D341Med (cell line): ENCODE measurements around the gene IGLL5.

Source experiments
- DNase-seq: peaks from one replicate; pipeline ENCODE4 v3.0.0; 2012; ENCODE audit warnings: low spot score

The IGLL5 gene

DNA sequence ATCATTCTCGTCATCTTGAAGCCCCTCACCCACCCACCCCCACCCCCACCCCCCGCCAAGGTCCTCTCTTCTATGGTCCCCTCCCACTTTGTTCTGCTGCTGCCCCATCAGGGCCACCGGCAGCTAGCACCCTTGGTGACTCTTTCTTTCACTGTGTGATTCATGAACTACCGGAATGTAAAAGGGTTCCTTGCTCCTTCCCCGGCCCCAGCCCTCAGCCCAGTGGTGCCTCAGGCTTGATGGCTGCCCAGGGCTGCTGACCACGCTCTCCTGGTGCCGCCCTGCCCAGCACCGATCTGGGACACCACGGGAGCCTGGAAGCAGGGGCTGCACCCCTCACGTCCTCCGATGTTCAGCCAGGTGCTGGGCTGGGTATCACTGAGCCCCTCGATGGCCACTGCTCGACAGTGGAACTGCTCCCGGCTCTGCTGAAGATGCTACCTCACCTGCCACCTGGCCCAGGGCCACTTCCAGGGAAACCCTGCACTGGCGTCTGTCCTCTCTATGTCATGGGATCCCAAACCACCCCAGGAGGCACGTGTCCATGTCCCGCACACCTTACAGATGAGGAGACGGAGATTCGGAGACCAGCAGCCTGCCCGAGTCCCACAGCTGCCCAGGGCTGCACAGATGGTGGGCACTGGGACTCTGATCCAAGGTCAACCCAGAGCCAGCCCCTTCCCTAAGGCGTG lies 39.7 kb downstream of the IGLL5 start:
- DNase-seq: no peak

DNA sequence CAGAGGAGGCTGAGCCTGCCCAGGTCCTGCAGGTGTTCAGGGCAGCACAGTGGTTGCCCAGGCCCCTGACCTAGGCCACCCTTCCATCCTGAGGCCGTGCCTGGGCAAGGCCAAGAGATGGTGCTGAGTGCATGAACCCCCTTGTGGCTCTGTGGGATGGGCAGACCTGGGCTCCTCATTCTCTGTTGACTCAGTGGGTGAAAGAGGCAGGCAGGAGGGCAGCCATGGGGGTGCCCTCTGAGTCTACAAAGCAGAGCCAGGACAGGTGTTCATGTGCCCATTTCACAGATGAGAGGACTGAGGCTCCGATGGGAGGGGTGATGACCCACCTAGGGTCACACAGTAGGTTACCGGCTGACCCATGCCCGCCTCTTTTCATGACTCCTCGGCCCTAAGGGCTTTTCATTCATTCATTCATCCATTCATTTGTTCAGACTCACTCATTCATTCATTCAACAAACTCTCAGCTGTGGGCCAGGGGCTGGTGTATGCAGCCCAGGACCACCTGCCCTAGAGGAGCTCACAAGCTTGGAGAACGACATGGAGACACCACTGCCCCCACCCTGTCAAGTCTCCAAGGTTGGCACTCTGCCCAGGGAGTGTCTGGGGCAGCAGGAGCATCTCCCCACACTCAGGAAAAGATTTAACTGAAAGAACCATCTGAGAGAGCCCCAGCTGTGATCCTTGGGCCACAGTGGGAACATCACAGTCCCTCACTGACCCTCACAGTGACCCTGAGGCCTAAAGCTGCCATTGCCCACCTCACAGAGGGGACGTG lies 40.5 kb downstream of the IGLL5 start:
- DNase-seq: no peak

DNA sequence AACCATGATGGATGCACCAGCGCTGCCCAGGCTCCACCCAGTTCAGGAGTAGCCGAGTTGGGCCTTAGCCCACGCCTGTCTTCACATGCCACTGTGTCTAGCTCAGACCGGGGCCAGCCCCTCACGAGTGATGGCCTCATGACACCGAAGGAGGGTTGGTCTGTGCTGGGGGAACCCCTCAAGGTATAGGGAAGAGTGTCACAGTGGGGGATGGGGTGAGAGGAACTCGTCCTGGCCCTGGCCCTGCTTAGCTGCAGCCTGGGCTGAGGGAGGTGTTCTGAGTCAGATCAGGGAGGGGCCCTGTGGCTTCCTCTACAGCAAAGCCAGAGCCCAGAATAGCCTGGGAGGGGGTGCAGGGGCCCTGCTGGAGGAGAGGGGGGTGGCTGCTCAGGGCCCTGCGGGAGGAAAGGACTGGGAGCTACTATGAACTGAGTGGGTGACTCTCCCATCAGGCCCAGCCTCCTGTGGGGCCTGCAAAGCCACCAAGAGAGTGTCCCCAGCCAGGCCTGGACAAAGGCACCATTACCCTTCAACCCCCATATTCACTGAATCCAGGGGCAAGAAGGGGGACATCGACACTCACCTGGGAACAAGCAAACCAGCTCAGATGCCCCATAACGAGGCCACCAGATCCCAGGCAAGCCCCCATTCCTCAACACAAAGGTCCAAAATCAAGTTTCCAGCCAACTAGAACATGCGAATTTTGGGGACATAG lies 41.2 kb downstream of the IGLL5 start:
- DNase-seq: no peak

DNA sequence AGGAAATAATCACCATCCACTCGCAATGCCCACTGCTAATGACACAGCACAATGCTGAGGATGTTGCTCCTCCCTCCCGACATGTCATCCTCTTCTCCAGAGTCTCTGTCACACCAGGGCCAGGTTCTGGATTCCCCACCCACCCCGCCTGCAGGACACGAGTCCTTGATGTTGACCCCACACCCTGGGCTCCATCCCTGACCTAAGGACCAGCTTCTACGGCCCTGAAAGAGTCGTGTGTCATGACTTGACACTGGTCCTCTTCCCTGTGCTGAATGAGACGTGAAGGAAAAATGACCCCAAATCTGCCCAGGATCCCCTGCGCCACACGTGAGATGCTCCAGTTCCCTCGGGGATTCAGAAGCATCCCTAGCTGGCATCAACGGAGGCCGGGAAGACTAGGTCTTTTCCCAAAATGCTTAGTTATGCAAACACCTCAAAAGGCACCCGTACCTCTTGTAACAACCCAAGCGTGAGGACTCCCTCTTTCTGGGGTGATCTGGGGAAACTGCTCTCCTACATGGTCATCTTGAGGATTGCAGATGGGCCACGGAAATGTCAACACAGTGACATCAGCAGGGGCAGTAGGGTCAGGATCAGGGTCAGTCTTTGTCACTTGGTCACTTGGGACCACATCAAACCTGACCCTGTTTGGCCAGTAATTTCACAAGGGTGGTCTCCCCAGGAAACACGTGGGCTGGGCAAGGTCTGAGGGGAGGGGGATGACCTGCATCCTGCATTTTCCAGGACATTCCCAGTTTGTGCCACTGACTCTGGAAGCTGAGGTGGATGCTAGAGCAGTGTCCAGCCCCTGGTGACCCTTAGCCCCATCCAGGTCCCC lies 42.0 kb downstream of the IGLL5 start:
- DNase-seq: no peak

DNA sequence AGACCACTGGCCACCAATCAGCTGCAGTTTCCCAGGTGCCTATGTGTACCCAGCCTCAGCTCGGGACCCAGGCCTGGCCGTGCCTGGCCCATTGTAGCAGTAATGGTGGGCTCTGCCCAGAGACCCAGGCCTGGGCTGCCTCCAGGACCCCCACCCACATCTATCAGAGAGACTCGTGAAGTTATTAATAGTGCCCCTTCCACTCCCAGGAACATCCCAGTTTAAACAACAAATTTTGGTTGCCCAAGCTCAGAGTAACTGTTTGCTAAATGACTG lies 42.5 kb downstream of the IGLL5 start:
- no peak for DNase-seq

DNA sequence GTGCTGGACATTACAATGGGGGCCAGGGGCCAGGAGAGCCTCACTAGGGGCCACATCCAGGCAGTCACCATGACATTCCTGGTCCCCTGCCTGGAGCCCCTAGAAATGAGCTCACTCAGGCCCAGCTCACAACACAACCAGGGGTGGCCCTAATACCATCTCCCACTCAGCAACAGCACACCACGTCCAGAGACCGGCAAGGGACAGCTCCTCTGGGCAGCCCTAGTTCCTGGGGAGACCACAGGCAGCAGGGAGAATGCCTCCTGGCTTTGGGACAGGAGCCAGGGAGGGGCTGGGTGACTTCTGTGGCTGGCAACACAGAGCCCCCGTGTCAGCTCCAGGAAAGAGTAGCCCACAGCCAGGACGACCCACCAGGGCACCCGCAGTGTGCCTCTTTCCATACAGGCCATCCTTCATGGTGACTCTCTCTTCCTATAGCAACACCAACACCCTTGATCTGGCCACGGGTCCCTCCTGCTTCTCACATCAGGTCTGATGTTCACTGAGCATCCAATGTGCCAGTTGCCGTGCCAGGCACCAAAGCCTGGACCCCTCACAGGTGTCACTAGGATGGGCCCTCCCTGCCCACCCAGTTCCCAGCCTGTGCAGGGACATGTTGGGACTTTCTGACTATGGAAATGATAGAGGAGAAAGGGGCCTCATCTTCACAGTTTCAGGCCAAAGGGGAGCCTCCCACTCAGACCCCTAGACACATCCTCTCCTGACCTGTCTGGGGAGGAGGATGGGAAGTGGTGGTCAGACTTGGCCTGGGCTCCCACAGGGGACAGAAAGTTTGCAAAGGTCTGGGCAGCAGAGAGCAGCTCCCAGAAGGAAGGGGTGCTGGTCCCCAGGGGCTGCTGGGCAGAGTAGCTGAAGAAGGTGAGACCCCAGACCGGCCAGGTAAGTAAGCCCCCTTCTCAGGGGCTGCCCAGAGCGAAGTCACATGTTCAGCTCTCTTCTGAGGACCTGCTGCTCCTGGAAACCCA lies 43.2 kb downstream of the IGLL5 start:
- no peak for DNase-seq

DNA sequence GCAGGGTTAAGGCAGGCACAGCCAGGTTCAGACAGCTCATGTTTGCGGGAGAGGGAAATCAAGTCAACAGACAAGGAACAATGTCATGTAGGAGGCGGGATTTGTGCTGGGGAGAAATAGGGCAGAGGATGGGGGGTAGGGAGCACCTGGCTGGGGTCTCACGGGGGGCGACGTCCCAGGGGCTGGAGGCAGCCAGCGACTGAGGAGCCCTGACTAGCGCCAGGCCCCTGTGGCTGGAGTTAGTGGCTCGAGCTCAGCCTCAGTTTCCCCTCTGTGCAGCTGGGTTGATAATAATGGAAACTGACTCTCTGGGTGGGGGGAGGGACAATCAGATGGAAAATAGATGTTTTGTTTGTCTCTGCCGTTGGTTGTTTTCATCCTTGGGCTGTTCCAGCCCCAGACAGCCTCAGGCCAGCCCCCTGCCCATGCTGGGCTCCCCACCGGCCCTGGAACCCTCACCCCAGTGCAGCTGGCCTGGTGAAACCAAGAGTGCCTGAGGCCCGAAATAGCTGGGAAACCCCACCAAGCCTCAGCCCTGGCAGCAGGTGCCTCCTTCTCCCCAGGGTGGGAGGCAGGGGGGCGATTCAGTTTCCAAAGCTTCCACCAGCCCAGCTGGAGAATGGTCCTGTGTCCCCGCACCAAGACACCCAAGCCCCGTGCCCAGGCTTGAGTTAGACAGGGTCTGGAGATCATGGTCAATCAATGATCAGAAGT lies 44.1 kb downstream of the IGLL5 start:
- DNase-seq: no peak

DNA sequence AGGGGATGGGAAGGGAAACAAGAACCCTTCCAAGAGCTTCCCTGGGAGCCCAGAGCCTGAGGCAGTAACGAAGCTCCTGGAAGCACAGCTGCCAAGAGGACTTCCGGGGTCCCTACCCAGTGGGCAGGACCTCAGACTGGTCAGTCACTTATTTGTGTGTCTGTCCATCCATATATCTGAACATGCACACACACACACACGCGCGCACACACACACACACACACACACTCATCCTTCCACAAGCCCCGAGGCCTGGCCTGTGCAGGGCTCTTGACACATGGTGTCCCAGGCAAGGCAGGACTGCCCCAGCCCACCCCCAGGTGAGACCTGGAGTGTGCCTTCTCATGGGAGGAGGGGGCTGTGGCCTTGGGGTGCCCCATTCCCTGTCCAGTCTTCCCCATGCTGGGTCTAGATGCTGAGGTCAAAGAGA lies 44.9 kb downstream of the IGLL5 start:
- no peak for DNase-seq

DNA sequence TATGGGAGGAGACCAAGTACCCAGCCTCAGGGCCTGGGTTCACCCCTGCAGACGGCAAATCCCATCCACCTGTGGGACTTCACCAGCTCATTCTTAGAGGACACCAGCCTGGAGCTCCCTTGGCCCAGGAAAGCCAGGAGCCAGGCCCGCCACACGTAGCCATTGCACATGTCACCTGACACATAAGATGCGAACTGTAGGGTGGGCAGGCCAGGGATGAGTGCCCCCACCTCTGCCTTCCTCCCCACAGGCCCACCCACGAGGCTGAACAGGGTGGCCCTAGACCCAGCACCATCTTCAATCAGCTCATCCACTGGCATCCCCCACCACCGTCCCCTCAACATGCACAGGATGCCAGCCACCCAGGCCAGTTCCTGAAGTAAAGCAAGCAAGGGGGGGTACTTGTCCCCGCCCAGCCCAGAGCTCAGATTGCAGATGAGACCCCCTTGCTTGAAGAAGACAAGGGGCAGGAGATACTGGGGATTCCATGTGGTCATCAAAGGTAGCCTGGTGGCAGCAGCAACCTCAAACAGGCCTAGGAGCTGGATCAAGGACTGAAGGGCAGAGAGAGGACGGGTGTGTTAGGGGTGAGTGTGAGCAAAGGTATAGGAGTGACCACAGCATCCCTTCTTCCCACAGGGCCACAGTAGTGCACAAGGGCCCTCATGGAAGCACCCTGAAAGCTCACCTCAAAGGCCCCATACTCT lies 45.6 kb downstream of the IGLL5 start:
- no peak for DNase-seq

DNA sequence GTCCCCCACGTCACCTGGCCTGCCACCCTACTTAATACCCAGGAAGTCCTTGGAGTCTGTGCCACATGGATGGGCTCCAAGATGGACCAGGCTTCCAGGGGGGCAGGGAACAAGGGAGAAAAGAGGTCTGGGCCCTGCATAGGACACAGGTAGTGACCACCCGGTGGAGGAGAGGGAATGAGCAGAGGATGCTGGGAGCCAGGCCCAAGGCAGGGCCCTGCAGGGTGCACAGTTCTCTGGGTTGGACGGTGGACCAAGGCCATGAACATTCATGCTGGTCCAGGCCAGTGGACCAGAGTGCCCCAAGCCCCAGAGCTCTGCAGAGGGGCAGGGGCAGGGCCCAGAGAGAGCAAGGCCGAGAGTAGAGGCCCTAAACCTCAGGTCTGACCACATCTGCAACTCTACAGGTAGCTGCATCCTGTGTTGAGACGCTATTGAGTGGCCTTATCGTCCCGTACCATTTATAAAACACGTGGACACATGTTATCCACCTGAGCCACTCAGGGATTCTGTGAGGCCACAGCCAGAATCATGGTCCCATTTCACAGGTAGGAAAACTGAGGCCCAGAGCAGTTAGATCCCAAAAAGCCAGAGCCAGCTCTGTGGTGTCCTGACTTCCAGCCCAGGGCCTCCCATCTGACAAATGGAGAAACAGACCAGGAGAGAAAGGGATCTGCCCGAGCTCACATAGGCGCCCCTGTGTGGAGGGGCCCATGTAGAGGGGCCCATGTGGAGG lies 46.4 kb downstream of the IGLL5 start:
- DNase-seq: no peak

DNA sequence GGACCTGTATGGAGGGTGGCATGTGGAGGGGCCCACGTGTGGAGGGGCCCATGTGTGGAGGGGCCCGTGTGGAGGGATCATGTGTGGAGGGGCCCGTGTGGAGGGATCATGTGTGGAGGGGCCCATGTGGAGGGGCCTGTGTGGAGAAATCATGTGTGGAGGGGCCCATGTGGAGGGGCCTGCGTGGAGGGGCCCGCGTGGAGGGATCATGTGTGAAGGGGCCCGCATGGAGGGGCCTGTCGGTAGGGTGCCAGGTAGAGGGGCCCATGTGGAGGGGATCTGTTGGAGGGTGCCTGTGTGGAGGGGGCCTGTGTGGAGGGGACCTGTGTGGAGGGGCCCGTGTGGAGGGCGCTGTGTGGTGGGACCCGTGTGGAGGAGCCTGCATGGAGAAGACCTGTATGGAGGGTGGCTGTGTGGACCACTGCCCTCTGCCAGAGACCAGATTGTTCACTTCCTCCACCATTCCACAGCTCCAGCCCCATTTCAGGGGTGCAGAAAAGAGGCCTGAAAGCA lies 47.0 kb downstream of the IGLL5 start:
- no peak for DNase-seq

DNA sequence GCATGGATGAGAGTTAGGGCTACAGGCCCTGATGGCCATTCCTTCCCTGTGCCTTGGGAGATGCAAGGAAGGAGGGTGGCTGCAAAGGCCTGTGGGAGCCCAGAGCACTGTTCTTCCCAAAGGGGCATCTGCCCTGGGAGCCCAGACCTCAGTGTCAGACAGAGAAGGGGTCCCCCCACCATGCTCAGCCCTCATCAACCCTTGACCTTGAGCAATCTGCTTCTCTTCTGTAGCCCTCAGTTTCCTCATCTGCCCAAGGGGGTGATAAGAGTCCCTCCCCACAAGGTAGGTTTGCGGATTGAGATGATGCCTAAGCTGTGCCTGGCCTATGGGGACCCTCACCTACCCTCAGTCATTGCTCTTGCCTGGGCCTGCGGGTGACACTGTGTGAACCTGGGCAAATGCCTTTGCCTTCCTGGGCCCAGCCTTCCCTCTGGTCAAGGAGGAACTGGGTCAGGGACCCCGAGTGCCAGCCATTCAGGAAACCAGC lies 47.5 kb downstream of the IGLL5 start:
- no peak for DNase-seq

DNA sequence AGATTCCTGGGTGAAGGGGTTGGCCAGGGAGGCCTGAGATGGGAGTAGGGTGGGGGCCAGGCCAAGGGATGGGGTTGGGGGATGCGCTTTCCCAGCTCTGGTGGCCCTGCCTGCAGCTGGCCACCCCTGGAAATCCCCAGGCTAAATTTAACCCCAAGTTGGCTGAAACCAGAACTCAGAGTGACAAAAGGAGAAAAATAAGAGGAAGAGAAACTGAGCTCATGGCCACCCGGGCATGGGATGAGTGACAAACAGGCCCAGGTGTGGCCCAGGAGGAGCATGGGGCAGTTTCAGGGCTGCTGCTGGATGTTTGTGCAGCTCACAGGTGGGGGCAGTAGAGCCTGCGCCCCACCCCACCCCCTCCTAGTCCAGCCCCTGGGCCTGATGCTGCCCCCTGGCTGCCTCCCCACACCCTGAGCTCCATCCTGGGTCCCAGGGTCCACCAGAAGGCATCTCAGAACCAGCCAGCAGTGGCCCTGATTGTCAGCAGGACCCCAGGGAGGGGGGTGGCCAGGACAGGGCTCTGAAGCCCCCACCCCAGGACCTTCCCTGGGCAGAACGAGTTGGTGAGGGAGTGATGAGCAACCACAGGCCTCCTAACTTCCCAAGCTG lies 48.0 kb downstream of the IGLL5 start:
- DNase-seq: no peak

DNA sequence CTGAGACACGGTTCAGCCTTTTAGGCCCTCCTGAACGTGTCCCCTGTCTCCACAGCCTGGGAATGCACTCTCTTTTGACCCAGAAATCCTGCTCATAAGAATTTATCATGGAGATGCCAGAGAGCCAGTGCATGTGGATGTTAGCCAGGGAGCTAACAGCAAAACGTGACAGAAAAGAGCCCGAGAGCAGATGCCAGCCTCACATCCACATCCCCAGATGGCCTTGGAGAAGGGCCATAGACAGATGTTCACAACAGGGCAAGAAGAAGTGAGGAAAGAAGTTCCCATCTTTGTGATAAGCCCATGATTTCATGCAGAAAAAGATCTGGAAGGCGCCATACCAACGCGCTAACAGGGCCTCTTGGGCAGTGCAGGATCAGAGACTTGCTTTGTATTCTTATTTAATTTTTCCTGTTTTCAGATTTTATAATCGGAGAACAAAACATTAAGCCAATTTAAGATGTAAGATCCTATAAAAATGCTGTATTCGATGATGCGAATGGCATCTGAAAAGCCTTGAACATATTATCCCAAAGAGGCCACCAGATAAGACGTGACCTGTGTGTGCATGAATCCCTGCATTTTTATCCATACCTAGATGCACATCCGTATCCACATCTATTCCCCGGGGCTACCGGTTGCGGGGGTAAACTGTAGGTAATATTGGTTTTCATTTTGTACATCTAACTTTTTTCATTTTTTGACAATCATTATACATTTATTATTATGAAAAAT lies 48.7 kb downstream of the IGLL5 start:
- DNase-seq: no peak

DNA sequence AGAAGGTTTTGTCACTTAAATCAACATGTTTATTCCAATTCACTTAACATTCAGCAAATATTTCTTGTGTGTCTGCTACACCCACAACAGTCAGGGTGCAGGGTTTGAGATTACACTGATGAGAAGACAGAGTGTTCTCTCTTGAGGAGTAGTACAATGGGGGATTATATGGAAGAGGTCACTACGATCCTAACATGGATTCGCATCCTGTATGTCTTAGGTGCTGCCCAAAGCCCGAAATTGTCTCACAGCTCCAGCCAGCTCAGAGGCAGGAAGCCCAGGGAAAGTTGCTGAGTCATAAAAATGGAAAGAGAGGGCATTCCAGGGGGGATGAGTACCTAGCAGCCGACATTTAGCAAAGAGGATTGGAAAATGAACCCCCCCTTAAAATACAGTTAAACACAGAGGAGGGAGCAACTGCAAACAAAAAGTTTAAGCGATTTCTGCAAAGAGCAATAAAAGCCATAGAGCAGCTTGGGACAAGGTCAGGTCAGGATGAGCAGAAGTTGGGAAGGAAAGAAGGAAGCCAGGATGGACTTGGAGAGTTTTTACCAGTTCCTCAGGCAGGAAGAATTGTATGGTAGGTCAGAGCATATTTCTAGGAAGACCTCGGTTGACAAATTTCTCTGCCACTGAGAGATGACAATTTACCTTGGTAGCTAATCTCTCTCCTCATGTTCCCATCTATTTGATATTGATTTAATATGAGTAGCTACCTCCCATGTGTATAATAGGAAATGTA lies 49.5 kb downstream of the IGLL5 start:
- DNase-seq: no peak

DNA sequence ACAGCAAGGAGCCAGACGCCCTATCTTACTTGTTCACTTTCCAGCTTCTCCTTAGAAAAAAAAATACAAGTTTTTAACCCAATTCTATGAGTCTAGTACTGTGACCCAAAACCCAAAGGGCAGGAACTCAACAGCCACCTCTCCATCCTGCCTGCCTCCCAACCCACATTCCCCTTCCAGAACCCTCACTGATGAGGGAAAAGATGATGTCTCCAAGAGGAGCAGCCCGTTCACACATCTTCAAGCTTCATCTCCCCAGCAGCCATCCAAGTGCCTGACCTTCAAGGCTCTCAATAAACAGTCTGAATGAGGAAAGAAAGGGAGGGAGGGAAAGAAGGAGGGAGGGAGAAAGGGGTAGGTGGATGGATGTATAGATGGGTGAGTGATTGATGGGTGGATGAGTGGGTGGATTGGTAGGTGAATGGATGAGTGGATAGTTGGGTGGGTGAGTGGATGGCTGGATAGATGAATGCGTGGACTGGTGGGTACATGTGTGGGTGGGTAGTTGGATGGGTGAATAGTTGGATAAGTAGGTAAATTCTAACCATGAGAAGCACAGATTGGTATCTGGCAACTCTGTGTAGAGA lies 50.4 kb downstream of the IGLL5 start:
- no peak for DNase-seq
